Myocyte (in vitro differentiated cells): ENCODE results near the gene IFNL3. TPM values are rescaled to one million over a fixed set of nuclear protein-coding genes. Genes with fewer than 3 reads are reported as not detected.

ENCODE experiments used
- DNase-seq: peaks from one replicate; pipeline ENCODE4 v3.0.0-alpha.2; 2012; ENCODE audit warnings: low read depth
- total RNA-seq: library from RNA; depleted of rRNA; stranded (reverse); fragments of >200 nt; gene quantifications from 2 replicates; pipeline ENCODE4 v1.2.3, GENCODE V29; 2014

IFNL3 gene
- total RNA-seq, 1 donor from 2014 or later: not detected

DNA sequence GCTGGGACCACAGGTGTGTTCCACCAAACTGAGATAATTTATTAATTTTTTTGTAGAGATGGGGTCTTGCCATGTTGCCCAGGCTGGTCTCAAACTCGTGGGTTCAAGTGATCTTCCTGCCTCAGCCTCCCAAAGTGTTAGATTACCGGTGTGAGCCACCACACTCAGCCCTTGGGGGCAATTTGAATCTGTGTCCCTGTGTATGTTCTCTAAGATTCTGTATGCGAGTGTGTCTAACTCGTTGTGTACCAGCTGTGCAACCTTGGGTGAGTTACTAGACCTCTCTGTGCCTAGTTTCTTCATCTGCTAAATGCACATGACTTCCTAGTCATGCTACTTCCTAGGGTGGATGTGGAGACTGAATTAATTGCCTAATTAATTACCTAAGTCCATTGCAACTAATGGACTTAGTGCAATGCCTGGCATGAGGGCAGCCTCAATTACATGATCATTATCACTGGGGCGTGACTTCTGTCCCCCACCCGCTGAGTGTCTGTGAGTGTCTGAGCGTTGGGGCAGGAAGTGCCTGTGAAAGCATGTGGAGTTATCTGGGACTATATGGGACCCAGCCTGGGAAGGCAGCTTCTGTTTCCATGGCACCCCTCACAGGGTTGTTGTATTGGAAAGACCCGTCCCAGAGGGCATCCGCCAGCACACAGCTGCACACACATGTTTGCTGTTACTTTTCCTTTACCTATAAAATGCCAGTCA lies 49.8 kb downstream of the IFNL3 start:
- DNase-seq: no peak

DNA sequence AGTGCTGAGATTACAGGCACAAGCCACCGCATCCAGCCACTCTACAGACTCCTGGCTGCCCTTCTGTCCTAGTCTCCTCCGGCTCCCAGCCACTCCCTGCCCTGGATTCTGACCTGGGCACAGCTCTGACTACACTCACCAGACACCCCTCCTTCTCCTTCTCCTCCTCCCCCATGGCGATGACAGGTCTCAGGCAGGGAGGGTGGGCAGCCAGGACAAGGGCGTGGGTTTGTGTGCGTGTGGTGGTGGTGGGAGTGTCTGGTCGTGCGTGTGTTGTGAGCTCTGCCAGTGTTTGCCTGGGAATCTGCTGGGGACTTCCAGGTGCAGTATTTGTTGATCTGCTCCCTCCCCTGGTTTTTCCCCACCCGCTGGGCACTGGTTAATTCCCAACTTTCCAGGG lies 51.0 kb downstream of the IFNL3 start:
- DNase-seq: no peak

Other genes starting within 250 kb of the IFNL3 start
- gene FBXO27, start 212.5 kb downstream of the IFNL3 start, total RNA-seq: 6.8 and 15.5 TPM in 2 replicates
- not detected in 2 replicates for gene ACP7, start 160.6 kb downstream of the IFNL3 start, total RNA-seq
- gene PAK4, start 119.2 kb downstream of the IFNL3 start, total RNA-seq: 5.8 and 8.5 TPM in 2 replicates
- gene NCCRP1, start 48.0 kb downstream of the IFNL3 start, total RNA-seq: not detected in 2 replicates
- gene SYCN, start 40.7 kb downstream of the IFNL3 start, total RNA-seq: not detected in 2 replicates
- not detected in 2 replicates for gene IFNL4, start 3.9 kb upstream of the IFNL3 start, total RNA-seq
- not detected in 2 replicates for gene IFNL2, start 23.4 kb upstream of the IFNL3 start, total RNA-seq
- not detected in 2 replicates for gene IFNL1, start 51.4 kb upstream of the IFNL3 start, total RNA-seq
- 0.05 and 0.13 TPM in 2 replicates for gene LRFN1, start 75.9 kb upstream of the IFNL3 start, total RNA-seq
- not detected in 2 replicates for gene GMFG, start 91.0 kb upstream of the IFNL3 start, total RNA-seq
- gene SAMD4B, start 97.4 kb upstream of the IFNL3 start, total RNA-seq: 110 and 138 TPM in 2 replicates
- 37.0 and 39.1 TPM in 2 replicates for gene PAF1, start 146.1 kb upstream of the IFNL3 start, total RNA-seq
- 28.1 and 29.3 TPM in 2 replicates for gene MED29, start 146.4 kb upstream of the IFNL3 start, total RNA-seq
- gene ZFP36, start 161.8 kb upstream of the IFNL3 start, total RNA-seq: 6.8 and 7.3 TPM in 2 replicates
- 14.3 and 20.6 TPM in 2 replicates for gene PLEKHG2, start 167.7 kb upstream of the IFNL3 start, total RNA-seq
- gene RPS16, start 190.9 kb upstream of the IFNL3 start, total RNA-seq: 129 and 130 TPM in 2 replicates
- gene SUPT5H, start 200.6 kb upstream of the IFNL3 start, total RNA-seq: 107 and 124 TPM in 2 replicates
- gene TIMM50, start 235.8 kb upstream of the IFNL3 start, total RNA-seq: 65.1 and 71.1 TPM in 2 replicates